ENCODE data around the gene TACC3.
"Not testable (repeated sequence)": the region's sequence is repeated elsewhere in the genome, so short reads cannot be mapped to it uniquely, and the experiment has no call there.

TACC3 gene

GRCh38 chr4:1721003-1721665, at the start of gene TACC3, which contains the start of gene TMEM129:
Gene TACC3, plus strand, starts transcription at chr4:1721521. Its CDS starts 1,901 bp downstream, at chr4:1723422.
Gene TMEM129, minus strand, starts transcription at chr4:1721323. Its CDS starts 486 bp downstream, at chr4:1720837.
- DNase-seq, result peak; percentile 91 to 98 (median 94)

- no peak for DNase-seq
Observed at GRCh38 chr4:1673671-1674070, 47.6 kb upstream of the TACC3 start.

DNA sequence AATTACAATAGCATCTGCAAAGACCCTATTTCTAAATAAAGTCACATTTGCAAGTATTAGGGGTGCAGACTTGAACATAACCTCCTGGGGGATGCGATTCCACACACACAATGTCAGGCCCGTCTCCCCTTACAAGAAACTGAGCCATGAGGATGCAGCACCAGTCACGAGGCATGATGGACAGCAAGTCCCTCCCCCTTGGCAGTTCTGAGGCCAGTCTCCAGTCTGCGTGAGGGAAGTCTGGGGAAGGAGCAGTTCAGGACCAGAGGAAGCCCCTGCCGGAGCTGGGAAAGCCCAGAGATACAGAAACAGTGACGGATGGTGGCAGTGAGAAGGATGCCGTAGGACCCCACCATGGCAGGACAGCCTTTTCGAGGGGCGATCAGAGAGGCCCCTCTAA, 46.6 kb upstream of the TACC3 start:
- DNase-seq, result no peak

- DNase-seq, result no peak
Observed at GRCh38 chr4:1675136-1675801, 46.1 kb upstream of the TACC3 start.

DNA sequence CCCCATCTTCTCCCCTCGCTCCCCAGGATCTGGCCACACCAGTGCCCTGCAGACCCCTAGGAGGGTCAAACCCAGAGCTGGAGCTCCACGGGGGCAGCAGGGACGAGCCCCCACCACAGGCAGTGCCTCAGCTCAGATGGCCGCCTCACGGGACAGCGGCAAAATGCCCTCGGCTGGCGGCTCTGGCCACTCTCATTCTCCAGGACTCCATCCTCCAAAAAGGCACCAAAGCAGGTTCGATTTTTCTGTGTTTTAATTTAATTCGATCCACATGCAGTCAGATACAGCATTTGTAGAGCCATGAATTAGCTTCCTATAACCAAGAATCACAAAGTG, 45.6 kb upstream of the TACC3 start:
- DNase-seq, result no peak

GRCh38 chr4:1676605-1677525, 44.5 kb upstream of the TACC3 start:
- no peak for DNase-seq

- DNase-seq, result no peak
Observed at GRCh38 chr4:1678244-1678643, 43.1 kb upstream of the TACC3 start.

- DNase-seq, result no peak
Observed at GRCh38 chr4:1682860-1683259, 38.5 kb upstream of the TACC3 start.

DNA sequence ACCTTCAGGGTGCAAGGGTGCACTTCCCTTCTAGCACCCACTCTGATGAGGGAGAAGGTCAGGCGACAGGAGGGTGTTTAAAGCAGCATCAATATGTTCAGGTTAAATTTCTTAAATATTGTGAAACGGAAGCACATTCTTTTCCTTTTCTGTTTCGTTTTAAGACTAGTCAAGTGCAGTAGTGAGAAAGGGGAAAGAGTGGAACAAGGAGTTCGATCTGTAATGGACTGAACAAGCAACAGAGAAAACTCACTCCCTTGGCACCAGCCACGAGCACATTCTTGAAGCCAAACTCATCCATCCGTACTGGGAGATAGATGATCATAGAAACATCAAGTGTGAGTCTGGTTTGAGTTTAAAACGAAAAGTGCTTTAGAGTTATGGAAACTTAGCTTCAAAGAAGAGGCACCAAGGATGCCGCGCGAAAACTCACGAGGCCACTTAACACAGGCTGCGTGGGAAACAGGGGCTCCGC, 38.0 kb upstream of the TACC3 start:
- DNase-seq, result no peak

DNA sequence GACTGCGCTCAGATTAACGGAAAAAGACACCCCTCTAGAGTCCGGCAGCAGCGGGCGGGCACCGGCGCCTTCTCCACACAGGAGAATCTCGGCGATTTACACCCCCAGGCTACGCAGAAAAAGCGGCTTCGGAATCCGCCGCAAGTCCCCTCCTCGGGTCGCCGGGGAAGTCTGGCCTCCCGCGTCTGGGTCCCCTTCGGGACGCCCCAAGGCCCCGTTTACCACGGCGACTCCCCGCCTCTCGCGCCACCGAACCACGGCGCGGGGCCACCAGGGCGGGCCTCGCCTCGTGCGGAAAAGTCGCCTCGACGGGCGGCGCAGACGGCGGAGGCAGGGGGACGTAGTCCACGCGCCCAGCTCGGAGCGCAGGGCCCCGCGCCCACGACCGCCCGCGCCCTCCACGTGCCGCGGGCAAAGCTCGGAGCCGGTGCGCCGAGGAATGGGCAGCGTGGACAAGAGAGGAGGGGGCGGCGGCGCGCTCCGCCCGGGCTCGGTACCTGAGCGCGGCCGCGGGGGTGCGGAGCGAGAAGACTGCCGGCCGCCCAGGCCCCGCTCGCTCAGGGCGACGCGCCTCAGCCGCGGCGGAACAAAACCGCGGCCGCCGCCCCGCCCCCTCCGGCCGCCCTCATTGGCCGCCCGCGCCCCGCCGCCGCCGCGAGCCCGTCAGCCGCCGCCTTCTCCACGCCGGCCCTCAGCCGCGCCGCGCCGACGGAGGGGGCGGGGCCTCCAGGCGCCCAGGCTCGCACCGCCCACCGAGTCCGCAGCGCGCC, 37.4 kb upstream of the TACC3 start, which contains the start of gene FAM53A:
Gene FAM53A, minus strand, starts transcription at position 578 of the 770 bp plus-strand sequence. CDS start 15,572 bp downstream, outside the sequence.
- peak in 2 of 4 experiments; percentile 29 to 35 for DNase-seq

- DNase-seq, result peak; percentile 82 to 96 (median 90)
Observed at GRCh38 chr4:1684506-1685234, 36.7 kb upstream of the TACC3 start.

DNA sequence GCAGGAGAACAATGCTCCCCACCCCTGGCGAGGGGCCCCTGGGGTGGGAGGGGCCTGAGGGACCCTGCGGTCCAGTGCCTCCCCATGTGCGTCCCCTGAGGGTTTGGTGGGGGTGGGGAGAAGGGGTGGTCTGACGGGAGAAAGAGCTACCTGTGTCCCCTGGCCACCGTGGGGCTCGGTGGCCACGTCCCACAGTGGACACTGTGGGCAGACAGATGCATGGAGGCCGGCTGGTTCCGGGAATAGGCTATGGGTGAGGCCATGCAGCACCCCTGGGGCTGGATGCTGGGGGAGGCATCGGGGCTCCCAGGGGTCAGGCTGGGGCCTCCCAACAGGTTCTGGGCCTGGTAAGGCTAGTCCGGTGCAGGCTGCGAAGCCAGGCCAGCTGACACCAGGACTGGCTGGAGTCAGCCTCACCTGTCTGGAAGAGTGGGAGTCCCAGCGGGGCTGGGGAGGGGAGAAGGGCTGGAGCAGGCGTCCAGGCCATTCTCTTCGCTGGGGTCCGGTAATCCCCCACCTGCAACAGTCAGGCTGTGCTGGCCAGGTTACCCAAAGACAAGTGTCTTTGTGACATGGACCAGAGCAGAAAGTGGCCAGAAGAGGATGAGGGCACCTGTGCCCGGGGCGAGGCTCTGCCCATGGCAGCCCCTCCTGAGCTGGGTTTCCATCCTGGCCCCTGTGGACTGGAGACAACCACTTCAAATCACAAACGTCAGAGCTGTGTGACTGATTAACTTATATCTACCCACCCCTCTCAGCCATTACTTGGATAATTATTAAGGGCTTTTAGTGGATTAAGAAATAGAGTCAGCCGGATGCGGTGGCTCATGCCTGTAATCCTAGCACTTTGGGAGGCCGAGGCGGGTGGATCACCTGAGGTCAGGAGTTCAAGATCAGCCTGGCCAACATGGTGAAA, 35.8 kb upstream of the TACC3 start:
- no peak for DNase-seq

DNA sequence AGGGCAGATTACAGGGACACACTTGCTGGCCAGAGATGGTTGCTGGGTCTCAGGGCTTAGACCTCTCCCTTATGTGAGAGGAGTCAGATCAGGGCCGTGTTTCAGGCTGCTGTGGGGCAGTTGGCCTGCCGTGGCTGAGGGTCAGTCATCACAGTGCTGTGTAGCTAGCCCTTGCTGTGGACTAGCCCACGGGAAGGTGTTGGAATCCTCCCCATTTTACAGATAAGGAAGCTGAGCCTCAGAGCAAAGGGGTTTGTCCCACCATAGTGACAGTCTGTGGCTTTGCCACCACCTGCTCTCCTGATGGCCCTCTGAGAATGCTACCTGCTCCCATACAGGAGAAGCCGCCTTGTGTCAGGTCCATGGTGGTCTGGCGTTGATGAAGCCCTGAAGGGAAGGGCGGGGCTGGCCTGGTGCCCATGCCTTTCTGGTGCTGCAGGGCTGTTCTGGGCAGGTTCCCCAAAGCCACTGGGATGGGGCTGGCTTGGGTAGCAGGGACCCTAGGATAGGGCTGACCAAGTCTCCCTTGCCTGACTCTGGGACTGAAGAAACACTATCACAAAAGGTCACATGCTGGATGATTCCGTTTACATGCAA, 34.8 kb upstream of the TACC3 start:
- no peak for DNase-seq

GRCh38 chr4:1690698-1691097, 30.6 kb upstream of the TACC3 start:
- no peak for DNase-seq

DNA sequence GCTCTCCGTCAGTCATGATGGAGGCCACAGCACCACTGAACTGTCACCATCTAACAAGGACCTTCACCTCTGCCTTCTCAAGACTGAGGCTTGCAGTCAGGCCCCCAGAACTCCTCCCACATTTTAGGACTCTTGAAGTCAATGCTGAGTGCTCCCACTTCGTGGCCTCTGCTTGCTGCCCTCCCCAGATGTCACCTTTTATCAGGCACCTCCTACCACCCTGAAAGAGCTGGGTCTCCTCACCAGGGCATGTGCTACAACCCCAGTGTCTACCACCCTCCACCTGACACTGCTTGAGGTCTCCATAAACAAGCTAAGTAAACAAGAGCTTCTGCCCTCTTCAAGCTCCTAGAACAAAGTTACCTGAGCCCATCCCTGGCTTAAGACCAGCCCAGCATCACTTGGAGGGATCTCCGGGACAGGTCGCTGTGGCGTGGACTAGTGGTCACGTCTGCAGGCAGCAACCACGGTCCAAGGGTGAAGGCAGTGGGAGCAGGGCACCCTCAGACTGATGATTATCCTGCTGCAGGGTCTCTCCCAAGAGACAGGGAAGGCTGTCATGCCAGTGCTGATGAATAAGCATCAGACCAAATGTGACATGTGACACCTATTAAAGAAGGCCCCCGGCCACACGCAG, 29.5 kb upstream of the TACC3 start:
- DNase-seq, result no peak

GRCh38 chr4:1693131-1693896, 28.0 kb upstream of the TACC3 start:
- peak; percentile 16 to 69 (median 53) for DNase-seq

DNA sequence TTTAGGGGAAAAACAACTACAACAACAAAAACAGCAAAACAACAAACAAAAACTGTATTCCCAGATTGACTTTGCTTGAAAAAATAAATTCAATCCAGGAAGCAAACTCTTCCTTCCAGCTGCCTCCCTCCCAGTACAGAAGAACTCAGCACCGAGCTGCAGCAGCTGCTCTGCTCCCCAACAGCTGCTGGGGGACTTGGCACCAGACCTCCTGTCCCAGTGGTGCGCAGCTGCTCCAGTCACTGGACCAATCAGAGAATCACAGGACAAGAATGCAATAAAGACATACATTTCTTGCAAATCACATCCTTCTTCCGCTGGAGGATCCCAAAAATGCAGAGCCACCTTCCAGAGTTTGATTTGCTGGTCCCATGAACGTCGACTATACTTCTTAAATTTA, 25.4 kb upstream of the TACC3 start:
- DNase-seq, result no peak

- not testable (repeated sequence) for DNase-seq
Observed at GRCh38 chr4:1701671-1702070, 19.6 kb upstream of the TACC3 start.

GRCh38 chr4:1703867-1704266, 17.5 kb upstream of the TACC3 start:
- DNase-seq, result no peak
